Measurements from ENCODE around the gene CHAF1B. TPM values are rescaled to one million over a fixed set of nuclear protein-coding genes. Genes with fewer than 3 reads are reported as not detected.

CHAF1B gene
- total and polyA plus RNA-seq, 10 of the 15 experiments (the other 5 are each of a cell fraction or from before 2014, with no cell fraction given) = 5.9 to 31.5 (median 17.3) TPM

- no peak overlapping the region for H3K9ac ChIP-seq (ENCODE audit: control insufficient read depth, insufficient read depth, low read length)
- no peaks in the 10 kb centered on the region for H4K20me1 ChIP-seq (ENCODE audit: control insufficient read depth, insufficient read depth)
- no TSS peak for BruUV-seq (replicated peaks)
- TF ChIP-seq SREBF2 (IDR thresholded peaks at IDR 0.05; ENCODE audit: low read length) = no peak
- in situ Hi-C loops (cut with MboI) = no loop called here
- H3K9me3 ChIP-seq (replicated peaks; ENCODE audit: control insufficient read depth, insufficient read depth, low read length) = no peaks in the 10 kb centered on the region
- H2AFZ ChIP-seq (ENCODE audit: control insufficient read depth, low read depth, low read length) = no peak overlapping the region
- WGBS (ENCODE audit: insufficient coverage, insufficient replicate concordance, low lambda C conversion rate, missing lambda C conversion rate) = 99% methylated on average over 10 of the region's 10 CpGs
- CTCF ChIA-PET = no interaction called here
- no peaks in the 10 kb centered on the region for H3K27me3 ChIP-seq (replicated peaks in 1 of 2; ENCODE audit: control insufficient read depth in 2 of 2, insufficient read depth in 2 of 2, low read length in 1 of 2)
- H3K36me3 ChIP-seq (ENCODE audit: control insufficient read depth in 2 of 2, insufficient read depth in 2 of 2, low read length in 1 of 2) = peaks cover 10% of the 10 kb centered on the region in 2 experiments; a peak in 3 of 4 replicates
- RAD21 ChIA-PET (ENCODE audit: unreplicated experiment) = no interaction called here
- H3K79me2 ChIP-seq (ENCODE audit: control insufficient read depth, insufficient read depth, low read length) = no peaks in the 10 kb centered on the region
- SMC1A ChIA-PET (ENCODE audit: uncharacterized antibody, unreplicated experiment) = no interaction called here
- POLR2A ChIA-PET = no interaction called here
- H3K27ac ChIP-seq (ENCODE audit: control insufficient read depth, insufficient read depth) = no peak overlapping the region
- H3K4me2 ChIP-seq (ENCODE audit: control insufficient read depth, insufficient read depth) = no peak overlapping the region
- no peak for ATAC-seq
- H3K4me3 ChIP-seq = no peak overlapping the region
- DNase-seq (ENCODE audit: low read depth, low spot score) = no peak
- no peaks in the 10 kb centered on the region for H3K4me1 ChIP-seq (ENCODE audit: control insufficient read depth, insufficient read depth, low read length)
- no peak for FAIRE-seq
- intact Hi-C loops (cut with micrococcal nuclease; ENCODE audit: unreplicated experiment) = no loop called here
Observed at GRCh38 chr21:36411301-36411700, 26.1 kb downstream of the CHAF1B start.

- Histone ChIP-seq H3K4me1 (ENCODE audit: control insufficient read depth, insufficient read depth, low read length) (no peaks in the 10 kb centered on the region), H3K27me3 (replicated peaks in 1 of 2; ENCODE audit: control insufficient read depth in 2 of 2, insufficient read depth in 2 of 2, low read length in 1 of 2) (no peaks in the 10 kb centered on the region), H3K36me3 (ENCODE audit: control insufficient read depth in 2 of 2, insufficient read depth in 2 of 2, low read length in 1 of 2) (peaks cover 10 to 15% of the 10 kb centered on the region in 2 experiments; a peak in 3 of 4 replicates), H3K4me2 (ENCODE audit: control insufficient read depth, insufficient read depth) (no peak overlapping the region), H3K4me3 (no peak overlapping the region), H3K27ac (ENCODE audit: control insufficient read depth, insufficient read depth) (no peak overlapping the region), H3K79me2 (ENCODE audit: control insufficient read depth, insufficient read depth, low read length) (no peaks in the 10 kb centered on the region), H4K20me1 (ENCODE audit: control insufficient read depth, insufficient read depth) (no peaks in the 10 kb centered on the region), H2AFZ (ENCODE audit: control insufficient read depth, low read depth, low read length) (no peak overlapping the region), H3K9me3 (replicated peaks; ENCODE audit: control insufficient read depth, insufficient read depth, low read length) (no peaks in the 10 kb centered on the region), H3K9ac (ENCODE audit: control insufficient read depth, insufficient read depth, low read length) (no peak overlapping the region)
- no peak for FAIRE-seq
- ChIA-PET RAD21 (ENCODE audit: unreplicated experiment) (no interaction called here), POLR2A (no interaction called here), CTCF (no interaction called here), SMC1A (ENCODE audit: uncharacterized antibody, unreplicated experiment) (no interaction called here)
- no peak for DNase-seq (ENCODE audit: low read depth, low spot score)
- in situ Hi-C loops (cut with MboI) = no loop called here
- intact Hi-C loops (cut with micrococcal nuclease; ENCODE audit: unreplicated experiment) = no loop called here
- no peak for ATAC-seq
- 97% methylated on average over 11 of the region's 11 CpGs for WGBS (ENCODE audit: insufficient coverage, insufficient replicate concordance, low lambda C conversion rate, missing lambda C conversion rate)
- BruUV-seq (replicated peaks) = no TSS peak
- TF ChIP-seq, protein P1, sequence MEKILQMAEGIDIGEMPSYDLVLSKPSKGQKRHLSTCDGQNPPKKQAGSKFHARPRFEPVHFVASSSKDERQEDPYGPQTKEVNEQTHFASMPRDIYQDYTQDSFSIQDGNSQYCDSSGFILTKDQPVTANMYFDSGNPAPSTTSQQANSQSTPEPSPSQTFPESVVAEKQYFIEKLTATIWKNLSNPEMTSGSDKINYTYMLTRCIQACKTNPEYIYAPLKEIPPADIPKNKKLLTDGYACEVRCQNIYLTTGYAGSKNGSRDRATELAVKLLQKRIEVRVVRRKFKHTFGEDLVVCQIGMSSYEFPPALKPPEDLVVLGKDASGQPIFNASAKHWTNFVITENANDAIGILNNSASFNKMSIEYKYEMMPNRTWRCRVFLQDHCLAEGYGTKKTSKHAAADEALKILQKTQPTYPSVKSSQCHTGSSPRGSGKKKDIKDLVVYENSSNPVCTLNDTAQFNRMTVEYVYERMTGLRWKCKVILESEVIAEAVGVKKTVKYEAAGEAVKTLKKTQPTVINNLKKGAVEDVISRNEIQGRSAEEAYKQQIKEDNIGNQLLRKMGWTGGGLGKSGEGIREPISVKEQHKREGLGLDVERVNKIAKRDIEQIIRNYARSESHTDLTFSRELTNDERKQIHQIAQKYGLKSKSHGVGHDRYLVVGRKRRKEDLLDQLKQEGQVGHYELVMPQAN (conservative IDR thresholded peaks at IDR 0.05) = no peak
- TF ChIP-seq RELB (IDR thresholded peaks at IDR 0.05; ENCODE audit: low read depth) = no peak
- no peak for TF ChIP-seq ZNF274 (IDR thresholded peaks at IDR 0.05; ENCODE audit: insufficient read depth, insufficient read length)
- no peak for TF ChIP-seq TCF12 (IDR thresholded peaks at IDR 0.05; ENCODE audit: low read depth, low read length)
- no peak for TF ChIP-seq MTA2 (IDR thresholded peaks at IDR 0.05; ENCODE audit: low read depth)
- TF ChIP-seq, protein P2, sequence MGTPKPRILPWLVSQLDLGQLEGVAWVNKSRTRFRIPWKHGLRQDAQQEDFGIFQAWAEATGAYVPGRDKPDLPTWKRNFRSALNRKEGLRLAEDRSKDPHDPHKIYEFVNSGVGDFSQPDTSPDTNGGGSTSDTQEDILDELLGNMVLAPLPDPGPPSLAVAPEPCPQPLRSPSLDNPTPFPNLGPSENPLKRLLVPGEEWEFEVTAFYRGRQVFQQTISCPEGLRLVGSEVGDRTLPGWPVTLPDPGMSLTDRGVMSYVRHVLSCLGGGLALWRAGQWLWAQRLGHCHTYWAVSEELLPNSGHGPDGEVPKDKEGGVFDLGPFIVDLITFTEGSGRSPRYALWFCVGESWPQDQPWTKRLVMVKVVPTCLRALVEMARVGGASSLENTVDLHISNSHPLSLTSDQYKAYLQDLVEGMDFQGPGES (IDR thresholded peaks at IDR 0.05) = no peak
- TF ChIP-seq KAT2A (conservative IDR thresholded peaks at IDR 0.05; ENCODE audit: control insufficient read depth, low read depth, low read length) = no peak
- TF ChIP-seq BCL11A (IDR thresholded peaks at IDR 0.05; ENCODE audit: low read depth, low read length) = no peak
- TF ChIP-seq KDM1A (IDR thresholded peaks at IDR 0.05; ENCODE audit: borderline replicate concordance) = no peak
- no peak for TF ChIP-seq SUPT20H (IDR thresholded peaks at IDR 0.05; ENCODE audit: borderline replicate concordance, control insufficient read depth, low read depth, low read length)
- TF ChIP-seq FOS (IDR thresholded peaks at IDR 0.05; ENCODE audit: borderline replicate concordance, extremely low read depth, insufficient read length) = no peak
Observed at GRCh38 chr21:36412916-36413315, 27.7 kb downstream of the CHAF1B start.

All from GM12878 (cell line).